Mesendoderm (in vitro differentiated cells): ENCODE data around the gene FAM161A.

Experiments used
- DNase-seq: peaks from one replicate; pipeline ENCODE4 v3.0.0; 2013
- H2AK5ac ChIP-seq: 2 replicates; pipeline ENCODE4 v1.6.1; 2013; ENCODE audit warnings: low read length, inconsistent platforms
- H2BK120ac ChIP-seq: 2 replicates; pipeline ENCODE4 v1.6.1; 2013; ENCODE audit warnings: low read depth, mild to moderate bottlenecking, low read length, moderate library complexity, mixed read lengths
- H2BK15ac ChIP-seq: replicated peaks from 2 replicates; pipeline ENCODE4 v1.6.1; 2013; ENCODE audit warnings: low read depth, mild to moderate bottlenecking, moderate library complexity
- H2BK5ac ChIP-seq: 2 replicates; pipeline ENCODE4 v1.6.1; 2013; ENCODE audit warnings: low read length, inconsistent platforms
- H3K18ac ChIP-seq: 2 replicates; pipeline ENCODE4 v1.6.1; 2013; ENCODE audit warnings: mild to moderate bottlenecking, low read length, mixed read lengths
- H3K23ac ChIP-seq: one replicate; pipeline ENCODE4 v1.6.1; 2013; ENCODE audit warnings: low read length
- H3K27ac ChIP-seq: 2 replicates; pipeline ENCODE4 v1.5.1; 2013; ENCODE audit warnings: low read depth, mild to moderate bottlenecking, inconsistent platforms, low read length, moderate library complexity
- H3K27me3 ChIP-seq: 2 replicates; pipeline ENCODE4 v1.6.1; 2013; ENCODE audit warnings: low read length, control low read depth, mild to moderate bottlenecking, inconsistent platforms; ENCODE audit not compliant: insufficient read depth, poor library complexity
- H3K36me3 ChIP-seq: 2 replicates; pipeline ENCODE4 v1.6.1; 2013; ENCODE audit warnings: low read length, inconsistent platforms; ENCODE audit not compliant: control insufficient read depth, insufficient read depth
- H3K4ac ChIP-seq: one replicate; pipeline ENCODE4 v1.6.1; 2013; ENCODE audit warnings: low read depth, mild to moderate bottlenecking, low read length, moderate library complexity
- H3K4me1 ChIP-seq: 2 replicates; pipeline ENCODE4 v1.6.1; 2013; ENCODE audit warnings: low read depth, low read length, inconsistent platforms; ENCODE audit not compliant: control insufficient read depth
- H3K4me2 ChIP-seq: 2 replicates; pipeline ENCODE4 v1.6.1; 2013; ENCODE audit warnings: low read length
- H3K4me3 ChIP-seq: 2 replicates; pipeline ENCODE4 v1.5.1; 2013; ENCODE audit warnings: mild to moderate bottlenecking, low read length
- H3K56ac ChIP-seq: one replicate; pipeline ENCODE4 v1.6.1; 2013; ENCODE audit warnings: low read length
- H3K79me1 ChIP-seq: 2 replicates; pipeline ENCODE4 v1.6.1; 2013; ENCODE audit warnings: low read length, inconsistent platforms
- H3K79me2 ChIP-seq: 2 replicates; pipeline ENCODE4 v1.6.1; 2013; ENCODE audit warnings: mild to moderate bottlenecking, low read length; ENCODE audit not compliant: control insufficient read depth, insufficient read depth
- H3K9ac ChIP-seq: 2 replicates; pipeline ENCODE4 v1.6.1; 2013; ENCODE audit warnings: low read length, inconsistent platforms
- H4K5ac ChIP-seq: one replicate; pipeline ENCODE4 v1.6.1; 2013; ENCODE audit warnings: low read length
- H4K8ac ChIP-seq: one replicate; pipeline ENCODE4 v1.6.1; 2013; ENCODE audit warnings: low read depth, mild to moderate bottlenecking, control low read depth, low read length, moderate library complexity
- WGBS: extraction: QIAGEN DNeasy Blood & Tissue Kit; methylation state at CpG from one replicate; pipeline ENCODE4 v1.1.7; 2013; ENCODE audit warnings: low lambda C conversion rate, missing lambda C conversion rate; ENCODE audit not compliant: insufficient coverage; ENCODE audit errors: extremely low coverage; 5-methylcytosine and 5-hydroxymethylcytosine counted together

Gene FAM161A

GRCh38 chr2:61834893-61835292 is 19.0 kb downstream of the FAM161A start:
- Histone ChIP-seq H3K4me2 (no peak overlapping the region), H2AK5ac (no peak overlapping the region), H4K5ac (no peak overlapping the region), H3K23ac (no peak overlapping the region), H4K8ac (no peak overlapping the region), H2BK120ac (no peak overlapping the region), H3K18ac (no peak overlapping the region), H3K27me3 (no peaks in the 10 kb centered on the region), H3K36me3 (peaks cover 1% of the 10 kb centered on the region), H3K4me3 (no peak overlapping the region), H3K9ac (no peak overlapping the region), H3K27ac (no peak overlapping the region), H3K79me1 (no peaks in the 10 kb centered on the region), H2BK5ac (no peak overlapping the region), H3K79me2 (no peaks in the 10 kb centered on the region), H3K56ac (no peak overlapping the region), H2BK15ac (no peak overlapping the region), H3K4ac (no peak overlapping the region), H3K4me1 (no peaks in the 10 kb centered on the region)
- DNase-seq: no peak
- WGBS: no CpG with 5 or more reads among the region's 1 CpG

DNA sequence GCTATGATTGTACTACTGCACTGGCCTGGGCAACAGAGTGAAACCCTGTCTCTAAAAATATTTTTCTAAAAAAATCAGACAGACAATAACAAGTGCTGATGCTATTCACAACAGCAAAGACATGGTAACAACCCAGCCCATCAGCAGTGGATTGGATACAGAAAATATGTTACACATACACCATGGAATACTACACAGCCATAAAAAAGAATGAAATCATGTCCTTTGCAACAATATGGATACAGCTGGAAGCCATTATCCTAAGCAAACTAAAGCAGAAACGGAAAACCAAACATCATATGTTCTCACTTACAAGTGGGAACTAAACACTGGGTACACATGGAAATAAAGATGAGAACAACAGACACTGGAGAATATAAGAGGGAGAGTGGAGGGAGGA is 19.9 kb downstream of the FAM161A start:
- H4K5ac ChIP-seq: no peak overlapping the region
- H3K4ac ChIP-seq: no peak overlapping the region
- H3K4me3 ChIP-seq: no peak overlapping the region
- no peaks in the 10 kb centered on the region for H3K4me1 ChIP-seq
- H3K27me3 ChIP-seq: no peaks in the 10 kb centered on the region
- no peak overlapping the region for H3K4me2 ChIP-seq
- no peak overlapping the region for H4K8ac ChIP-seq
- H2BK5ac ChIP-seq: no peak overlapping the region
- no peak overlapping the region for H3K9ac ChIP-seq
- H2BK120ac ChIP-seq: no peak overlapping the region
- no peaks in the 10 kb centered on the region for H3K79me1 ChIP-seq
- H3K27ac ChIP-seq: no peak overlapping the region
- no CpG with 5 or more reads among the region's 1 CpG for WGBS
- H2AK5ac ChIP-seq: no peak overlapping the region
- no peak overlapping the region for H2BK15ac ChIP-seq
- no peak overlapping the region for H3K23ac ChIP-seq
- no peak for DNase-seq
- no peaks in the 10 kb centered on the region for H3K36me3 ChIP-seq
- H3K18ac ChIP-seq: no peak overlapping the region
- no peak overlapping the region for H3K56ac ChIP-seq
- no peaks in the 10 kb centered on the region for H3K79me2 ChIP-seq

- no peak overlapping the region for H3K4me2 ChIP-seq
- H3K9ac ChIP-seq: no peak overlapping the region
- H4K5ac ChIP-seq: no peak overlapping the region
- no peak overlapping the region for H2BK120ac ChIP-seq
- no peak overlapping the region for H3K23ac ChIP-seq
- H3K18ac ChIP-seq: no peak overlapping the region
- no peak overlapping the region for H3K4me3 ChIP-seq
- no peak overlapping the region for H2BK15ac ChIP-seq
- no peak overlapping the region for H3K27ac ChIP-seq
- DNase-seq: no peak
- H2BK5ac ChIP-seq: no peak overlapping the region
- H3K4me1 ChIP-seq: no peaks in the 10 kb centered on the region
- no peaks in the 10 kb centered on the region for H3K79me1 ChIP-seq
- no peaks in the 10 kb centered on the region for H3K36me3 ChIP-seq
- no peak overlapping the region for H4K8ac ChIP-seq
- no CpG with 5 or more reads among the region's 11 CpGs for WGBS
- no peak overlapping the region for H3K56ac ChIP-seq
- H3K4ac ChIP-seq: no peak overlapping the region
- H2AK5ac ChIP-seq: no peak overlapping the region
- H3K27me3 ChIP-seq: no peaks in the 10 kb centered on the region
- H3K79me2 ChIP-seq: no peaks in the 10 kb centered on the region
Measured at GRCh38 chr2:61832183-61832841, 21.5 kb downstream of the FAM161A start.

DNA sequence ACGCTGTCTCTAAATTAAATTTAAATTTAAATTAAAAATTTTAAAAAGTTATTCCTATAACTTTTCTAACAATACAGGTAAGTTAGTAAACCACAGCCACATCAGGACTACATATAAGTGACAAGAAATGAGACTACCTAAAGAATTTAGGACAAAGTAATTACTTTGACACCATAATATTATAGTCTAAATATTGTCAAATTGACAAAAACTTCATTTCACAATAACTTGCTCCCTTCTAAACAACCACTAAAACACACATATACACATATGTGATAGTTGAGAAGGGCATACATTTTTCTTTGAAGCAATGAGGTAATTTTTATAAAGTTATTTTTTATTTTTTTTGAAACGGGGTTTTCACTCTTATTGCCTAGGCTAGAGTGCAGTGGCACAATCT is 31.6 kb downstream of the FAM161A start:
- WGBS: no CpG with 5 or more reads among the region's 2 CpGs

GRCh38 chr2:61816480-61817355 is 37.1 kb downstream of the FAM161A start:
- Histone ChIP-seq H3K4me2 (no peak overlapping the region), H3K79me2 (no peaks in the 10 kb centered on the region), H2BK5ac (no peak overlapping the region), H3K23ac (no peak overlapping the region), H3K4me1 (no peaks in the 10 kb centered on the region), H2BK120ac (no peak overlapping the region), H3K27ac (no peak overlapping the region), H3K56ac (no peak overlapping the region), H4K8ac (no peak overlapping the region), H2AK5ac (no peak overlapping the region), H3K4ac (no peak overlapping the region), H2BK15ac (no peak overlapping the region), H4K5ac (no peak overlapping the region), H3K27me3 (no peaks in the 10 kb centered on the region), H3K9ac (no peak overlapping the region), H3K18ac (no peak overlapping the region), H3K4me3 (no peak overlapping the region), H3K36me3 (no peaks in the 10 kb centered on the region), H3K79me1 (no peaks in the 10 kb centered on the region)
- no CpG with 5 or more reads among the region's 20 CpGs for WGBS
- DNase-seq: no peak

More for the DNA sequence above, 31.6 kb downstream of the FAM161A start:
- Histone ChIP-seq H3K23ac (no peak overlapping the region), H3K27ac (no peak overlapping the region), H2AK5ac (no peak overlapping the region), H3K18ac (no peak overlapping the region), H2BK15ac (no peak overlapping the region), H3K4ac (no peak overlapping the region), H3K4me3 (no peak overlapping the region), H4K5ac (no peak overlapping the region), H3K4me1 (no peaks in the 10 kb centered on the region), H3K79me1 (no peaks in the 10 kb centered on the region), H3K56ac (no peak overlapping the region), H3K79me2 (no peaks in the 10 kb centered on the region), H3K27me3 (no peaks in the 10 kb centered on the region), H3K9ac (no peak overlapping the region), H3K4me2 (no peak overlapping the region), H2BK5ac (no peak overlapping the region), H2BK120ac (no peak overlapping the region), H3K36me3 (no peaks in the 10 kb centered on the region), H4K8ac (no peak overlapping the region)
- DNase-seq: no peak
